ENCODE measurements around the gene FUT2. TPM values are rescaled to one million over a fixed set of nuclear protein-coding genes. Genes with fewer than 3 reads are reported as not detected.

Gene FUT2
- total and polyA plus RNA-seq, 10 of the 15 experiments (the other 5 are each of a cell fraction or from before 2014, with no cell fraction given): 0.02 to 0.13 (median 0.07) TPM; not detected in 7

DNA sequence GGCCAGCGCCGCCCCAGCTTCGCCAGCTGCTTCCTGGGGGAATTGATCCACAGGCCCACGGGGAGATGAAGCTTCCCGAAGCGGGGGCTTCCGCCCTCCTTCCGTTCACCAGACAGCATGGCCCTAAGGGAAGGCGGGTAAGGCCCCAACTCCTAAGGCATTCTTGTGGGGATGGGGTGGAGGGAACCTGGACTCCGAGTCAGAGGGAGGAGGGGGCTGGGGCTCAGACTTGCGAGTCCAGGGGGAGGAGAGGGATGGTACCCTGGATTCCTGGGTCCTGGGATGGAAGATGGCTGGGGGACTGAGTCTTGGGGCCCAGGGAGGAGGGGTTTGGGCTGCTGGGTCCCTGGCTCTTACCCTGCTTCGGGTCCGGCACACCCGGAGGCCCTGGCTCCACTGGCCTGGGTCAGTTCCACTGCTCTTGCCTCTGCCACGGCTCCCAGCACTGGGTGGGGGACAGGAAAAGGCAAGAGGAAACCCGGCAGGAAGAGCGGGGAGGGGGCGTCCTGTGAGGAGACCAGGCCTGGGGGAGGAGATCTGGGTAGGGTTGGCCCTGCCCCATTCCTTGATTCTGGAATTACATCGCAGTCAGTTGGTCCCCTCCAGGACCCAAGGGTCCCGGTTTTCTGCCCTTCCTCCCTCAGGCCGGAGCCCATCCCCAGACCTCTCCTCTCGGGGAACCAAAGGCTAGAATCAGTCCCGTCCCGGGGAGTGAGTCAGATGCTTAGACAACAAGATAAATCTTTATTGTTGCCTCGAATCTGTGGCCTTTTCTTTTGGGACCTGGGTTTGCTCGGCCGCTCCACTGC is 44.6 kb downstream of the FUT2 start, which contains the start of gene RASIP1:
RASIP1 (minus strand) TSS at position 447 of the 809 bp plus-strand sequence; CDS start at position 119, 328 bp downstream.
- ChIA-PET SMC1A (ENCODE audit: uncharacterized antibody, unreplicated experiment) (no interaction called here), POLR2A (no interaction called here), CTCF (interaction anchor here (1.2 kb wide), 2 partner anchors 42 to 66 kb away, joined by 3 read pairs; no protein-coding TSS in a partner anchor), RAD21 (ENCODE audit: unreplicated experiment) (no interaction called here)
- Histone ChIP-seq H3K4me3 (peak within 1 kb of the TSS; percentile 44; the same call in 1 of the 2 replicates), H3K79me2 (ENCODE audit: control insufficient read depth, insufficient read depth, low read length) (no peaks in the 10 kb centered on the region), H3K36me3 (ENCODE audit: control insufficient read depth in 2 of 2, insufficient read depth in 2 of 2, low read length in 1 of 2) (no peaks in the 10 kb centered on the region), H3K9ac (ENCODE audit: control insufficient read depth, insufficient read depth, low read length) (no peak within 1 kb of the TSS), H3K27me3 (replicated peaks in 1 of 2; ENCODE audit: control insufficient read depth in 2 of 2, insufficient read depth in 2 of 2, low read length in 1 of 2) (peaks cover 6 to 9% of the 10 kb centered on the region in 2 experiments; a peak in 3 of 4 replicates), H3K9me3 (replicated peaks; ENCODE audit: control insufficient read depth, insufficient read depth, low read length) (no peaks in the 10 kb centered on the region; the same call in 2 of the 3 replicates), H2AFZ (ENCODE audit: control insufficient read depth, low read depth, low read length) (no peak within 1 kb of the TSS; the same call in 1 of the 2 replicates), H3K4me1 (ENCODE audit: control insufficient read depth, insufficient read depth, low read length) (peaks cover 5% of the 10 kb centered on the region), H4K20me1 (ENCODE audit: control insufficient read depth, insufficient read depth) (no peaks in the 10 kb centered on the region), H3K27ac (ENCODE audit: control insufficient read depth, insufficient read depth) (no peak within 1 kb of the TSS), H3K4me2 (ENCODE audit: control insufficient read depth, insufficient read depth) (peak within 1 kb of the TSS; percentile 75)
- FAIRE-seq (no peak), ATAC-seq (no peak), DNase-seq (ENCODE audit: low read depth, low spot score) (no peak)
- 44% methylated on average over 26 of the region's 27 CpGs for WGBS (ENCODE audit: insufficient coverage, insufficient replicate concordance, low lambda C conversion rate, missing lambda C conversion rate)
- intact Hi-C loops (cut with micrococcal nuclease; ENCODE audit: unreplicated experiment): no loop called here
- no TSS peak for BruUV-seq (replicated peaks)
- in situ Hi-C loops (cut with MboI): no loop called here
- TF ChIP-seq MEF2A (IDR thresholded peaks at IDR 0.05; ENCODE audit: insufficient read depth, low read depth, low read length) (no peak), NR2C1 (IDR thresholded peaks at IDR 0.05) (no peak), SUPT20H (IDR thresholded peaks at IDR 0.05; ENCODE audit: borderline replicate concordance, control insufficient read depth, low read depth, low read length) (no peak), MYC (IDR thresholded peaks at IDR 0.05; ENCODE audit: insufficient read depth, insufficient read length, insufficient replicate concordance, low read length, severe bottlenecking) (no peak), NRF1 (conservative IDR thresholded peaks at IDR 0.05; ENCODE audit: low read depth, low read length) (no peak)
- TF ChIP-seq, protein P1, sequence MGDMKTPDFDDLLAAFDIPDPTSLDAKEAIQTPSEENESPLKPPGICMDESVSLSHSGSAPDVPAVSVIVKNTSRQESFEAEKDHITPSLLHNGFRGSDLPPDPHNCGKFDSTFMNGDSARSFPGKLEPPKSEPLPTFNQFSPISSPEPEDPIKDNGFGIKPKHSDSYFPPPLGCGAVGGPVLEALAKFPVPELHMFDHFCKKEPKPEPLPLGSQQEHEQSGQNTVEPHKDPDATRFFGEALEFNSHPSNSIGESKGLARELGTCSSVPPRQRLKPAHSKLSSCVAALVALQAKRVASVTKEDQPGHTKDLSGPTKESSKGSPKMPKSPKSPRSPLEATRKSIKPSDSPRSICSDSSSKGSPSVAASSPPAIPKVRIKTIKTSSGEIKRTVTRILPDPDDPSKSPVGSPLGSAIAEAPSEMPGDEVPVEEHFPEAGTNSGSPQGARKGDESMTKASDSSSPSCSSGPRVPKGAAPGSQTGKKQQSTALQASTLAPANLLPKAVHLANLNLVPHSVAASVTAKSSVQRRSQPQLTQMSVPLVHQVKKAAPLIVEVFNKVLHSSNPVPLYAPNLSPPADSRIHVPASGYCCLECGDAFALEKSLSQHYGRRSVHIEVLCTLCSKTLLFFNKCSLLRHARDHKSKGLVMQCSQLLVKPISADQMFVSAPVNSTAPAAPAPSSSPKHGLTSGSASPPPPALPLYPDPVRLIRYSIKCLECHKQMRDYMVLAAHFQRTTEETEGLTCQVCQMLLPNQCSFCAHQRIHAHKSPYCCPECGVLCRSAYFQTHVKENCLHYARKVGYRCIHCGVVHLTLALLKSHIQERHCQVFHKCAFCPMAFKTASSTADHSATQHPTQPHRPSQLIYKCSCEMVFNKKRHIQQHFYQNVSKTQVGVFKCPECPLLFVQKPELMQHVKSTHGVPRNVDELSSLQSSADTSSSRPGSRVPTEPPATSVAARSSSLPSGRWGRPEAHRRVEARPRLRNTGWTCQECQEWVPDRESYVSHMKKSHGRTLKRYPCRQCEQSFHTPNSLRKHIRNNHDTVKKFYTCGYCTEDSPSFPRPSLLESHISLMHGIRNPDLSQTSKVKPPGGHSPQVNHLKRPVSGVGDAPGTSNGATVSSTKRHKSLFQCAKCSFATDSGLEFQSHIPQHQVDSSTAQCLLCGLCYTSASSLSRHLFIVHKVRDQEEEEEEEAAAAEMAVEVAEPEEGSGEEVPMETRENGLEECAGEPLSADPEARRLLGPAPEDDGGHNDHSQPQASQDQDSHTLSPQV (IDR thresholded peaks at IDR 0.05): no peak
- TF ChIP-seq, protein P2, sequence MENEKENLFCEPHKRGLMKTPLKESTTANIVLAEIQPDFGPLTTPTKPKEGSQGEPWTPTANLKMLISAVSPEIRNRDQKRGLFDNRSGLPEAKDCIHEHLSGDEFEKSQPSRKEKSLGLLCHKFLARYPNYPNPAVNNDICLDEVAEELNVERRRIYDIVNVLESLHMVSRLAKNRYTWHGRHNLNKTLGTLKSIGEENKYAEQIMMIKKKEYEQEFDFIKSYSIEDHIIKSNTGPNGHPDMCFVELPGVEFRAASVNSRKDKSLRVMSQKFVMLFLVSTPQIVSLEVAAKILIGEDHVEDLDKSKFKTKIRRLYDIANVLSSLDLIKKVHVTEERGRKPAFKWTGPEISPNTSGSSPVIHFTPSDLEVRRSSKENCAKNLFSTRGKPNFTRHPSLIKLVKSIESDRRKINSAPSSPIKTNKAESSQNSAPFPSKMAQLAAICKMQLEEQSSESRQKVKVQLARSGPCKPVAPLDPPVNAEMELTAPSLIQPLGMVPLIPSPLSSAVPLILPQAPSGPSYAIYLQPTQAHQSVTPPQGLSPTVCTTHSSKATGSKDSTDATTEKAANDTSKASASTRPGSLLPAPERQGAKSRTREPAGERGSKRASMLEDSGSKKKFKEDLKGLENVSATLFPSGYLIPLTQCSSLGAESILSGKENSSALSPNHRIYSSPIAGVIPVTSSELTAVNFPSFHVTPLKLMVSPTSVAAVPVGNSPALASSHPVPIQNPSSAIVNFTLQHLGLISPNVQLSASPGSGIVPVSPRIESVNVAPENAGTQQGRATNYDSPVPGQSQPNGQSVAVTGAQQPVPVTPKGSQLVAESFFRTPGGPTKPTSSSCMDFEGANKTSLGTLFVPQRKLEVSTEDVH (IDR thresholded peaks at IDR 0.05; ENCODE audit: low read depth, partially characterized antibody): no peak
- TF ChIP-seq, protein P3, sequence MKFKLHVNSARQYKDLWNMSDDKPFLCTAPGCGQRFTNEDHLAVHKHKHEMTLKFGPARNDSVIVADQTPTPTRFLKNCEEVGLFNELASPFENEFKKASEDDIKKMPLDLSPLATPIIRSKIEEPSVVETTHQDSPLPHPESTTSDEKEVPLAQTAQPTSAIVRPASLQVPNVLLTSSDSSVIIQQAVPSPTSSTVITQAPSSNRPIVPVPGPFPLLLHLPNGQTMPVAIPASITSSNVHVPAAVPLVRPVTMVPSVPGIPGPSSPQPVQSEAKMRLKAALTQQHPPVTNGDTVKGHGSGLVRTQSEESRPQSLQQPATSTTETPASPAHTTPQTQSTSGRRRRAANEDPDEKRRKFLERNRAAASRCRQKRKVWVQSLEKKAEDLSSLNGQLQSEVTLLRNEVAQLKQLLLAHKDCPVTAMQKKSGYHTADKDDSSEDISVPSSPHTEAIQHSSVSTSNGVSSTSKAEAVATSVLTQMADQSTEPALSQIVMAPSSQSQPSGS (IDR thresholded peaks at IDR 0.05; ENCODE audit: low read length): no peak
- TF ChIP-seq, protein P4, sequence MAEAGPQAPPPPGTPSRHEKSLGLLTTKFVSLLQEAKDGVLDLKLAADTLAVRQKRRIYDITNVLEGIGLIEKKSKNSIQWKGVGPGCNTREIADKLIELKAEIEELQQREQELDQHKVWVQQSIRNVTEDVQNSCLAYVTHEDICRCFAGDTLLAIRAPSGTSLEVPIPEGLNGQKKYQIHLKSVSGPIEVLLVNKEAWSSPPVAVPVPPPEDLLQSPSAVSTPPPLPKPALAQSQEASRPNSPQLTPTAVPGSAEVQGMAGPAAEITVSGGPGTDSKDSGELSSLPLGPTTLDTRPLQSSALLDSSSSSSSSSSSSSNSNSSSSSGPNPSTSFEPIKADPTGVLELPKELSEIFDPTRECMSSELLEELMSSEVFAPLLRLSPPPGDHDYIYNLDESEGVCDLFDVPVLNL (IDR thresholded peaks at IDR 0.05; ENCODE audit: low read depth, low read length): no peak

Data from GM12878 (cell line).